CD14-positive monocyte (primary cell): ENCODE results near the gene PPP1R12B. TPM values are rescaled to one million over a fixed set of nuclear protein-coding genes. Genes with fewer than 3 reads are reported as not detected.
A peak's percentile ranks its signal among the peaks of the same experiment; 100 is the strongest.

Experiments
- DNase-seq, 3 donors: peaks; one replicate each; pipeline ENCODE4 v3.0.0-alpha.2; 2011 to 2022
- H2AFZ ChIP-seq: 2 replicates; pipeline ENCODE4 v1.6.0; 2012; ENCODE audit warnings: mild to moderate bottlenecking, low read depth, low read length, inconsistent platforms; ENCODE audit not compliant: insufficient read depth, poor library complexity, severe bottlenecking
- H3K27ac ChIP-seq, 2 donors: 1 replicate in 1 of 2; 2 replicates in 1 of 2; pipeline ENCODE4 v1.5.1; 2012 to 2013; ENCODE audit warnings: low read length in 2 of 2, control low read depth in 1 of 2, inconsistent platforms in 1 of 2, low read depth in 1 of 2, mild to moderate bottlenecking in 1 of 2
- H3K27me3 ChIP-seq, 2 donors: one replicate each; pipeline versions ENCODE4 v1.6.0 to v1.6.1; 2011 to 2013; ENCODE audit warnings: low read length in 2 of 2; ENCODE audit not compliant: control insufficient read depth in 2 of 2, insufficient read depth in 2 of 2
- H3K36me3 ChIP-seq, 2 donors: replicated peaks in 1 of 2; 1 replicate in 1 of 2; 2 replicates in 1 of 2; pipeline versions ENCODE4 v1.5.1 to v1.6.1; 2012 to 2013; ENCODE audit warnings: low read length in 2 of 2, control low read depth in 1 of 2, inconsistent platforms in 1 of 2, mild to moderate bottlenecking in 1 of 2; ENCODE audit not compliant: insufficient read depth in 2 of 2, control insufficient read depth in 1 of 2
- H3K4me1 ChIP-seq, 2 donors: 1 replicate in 1 of 2; 2 replicates in 1 of 2; pipeline versions ENCODE4 v1.5.1 to v1.6.1; 2012 to 2013; ENCODE audit warnings: low read length in 2 of 2, control low read depth in 1 of 2, inconsistent platforms in 1 of 2, mild to moderate bottlenecking in 1 of 2, moderate library complexity in 1 of 2; ENCODE audit not compliant: insufficient read depth in 2 of 2, control insufficient read depth in 1 of 2
- H3K4me2 ChIP-seq: replicated peaks from 2 replicates; pipeline ENCODE3; 2012; ENCODE audit warnings: low read length, moderate library complexity, mild to moderate bottlenecking; ENCODE audit not compliant: poor library complexity, severe bottlenecking; ENCODE audit errors: extremely low read depth
- H3K4me3 ChIP-seq, 3 experiments: fragments of 200-600 bp in 1 of 3; sonication (generic) in 1 of 3; replicated peaks in 1 of 3; 1 replicate in 2 of 3; 2 replicates in 1 of 3; pipeline ENCODE4 v1.5.1; 2011 to 2013; ENCODE audit warnings: low read length in 3 of 3, mild to moderate bottlenecking in 3 of 3, control low read depth in 2 of 3, low read depth in 2 of 3, inconsistent platforms in 1 of 3, moderate library complexity in 1 of 3
- H3K79me2 ChIP-seq: 2 replicates; pipeline ENCODE4 v1.6.0; 2012; ENCODE audit warnings: mild to moderate bottlenecking, control low read depth, inconsistent platforms, low read length, moderate library complexity; ENCODE audit not compliant: insufficient read depth
- H3K9ac ChIP-seq: 2 replicates; pipeline ENCODE4 v1.6.0; 2017; ENCODE audit warnings: low read length, mild to moderate bottlenecking; ENCODE audit not compliant: insufficient read depth, poor library complexity, severe bottlenecking
- H3K9me3 ChIP-seq, 2 donors: replicated peaks in 1 of 2; 1 replicate in 1 of 2; 2 replicates in 1 of 2; pipeline versions ENCODE4 v1.5.1 to v1.6.1; 2012 to 2013; ENCODE audit warnings: low read length in 2 of 2, control low read depth in 1 of 2; ENCODE audit not compliant: control insufficient read depth in 1 of 2, insufficient read depth in 1 of 2
- H4K20me1 ChIP-seq: 2 replicates; pipeline ENCODE4 v1.6.0; 2012; ENCODE audit warnings: mild to moderate bottlenecking, low read length, control low read depth, moderate library complexity; ENCODE audit not compliant: insufficient read depth
- H3K27ac Mint-ChIP-seq, 7 donors: one replicate each; pipeline ENCODE4 v1.8.0; 2020; ENCODE audit warnings: mild to moderate bottlenecking in 7 of 7, mixed read lengths in 7 of 7, moderate library complexity in 6 of 7, inconsistent platforms in 2 of 7
- H3K27me3 Mint-ChIP-seq, 3 donors: one replicate each; pipeline ENCODE4 v1.8.0; 2021 to 2022; ENCODE audit warnings: low read depth in 3 of 3, mild to moderate bottlenecking in 3 of 3, mixed read lengths in 3 of 3, moderate library complexity in 3 of 3, inconsistent platforms in 1 of 3
- H3K36me3 Mint-ChIP-seq, 2 donors: one replicate each; pipeline ENCODE4 v1.8.0; 2020; ENCODE audit warnings: mixed read lengths in 2 of 2, inconsistent platforms in 1 of 2, mild to moderate bottlenecking in 1 of 2
- H3K4me1 Mint-ChIP-seq: one replicate; pipeline ENCODE4 v1.8.0; 2020; ENCODE audit warnings: mild to moderate bottlenecking, mixed read lengths
- H3K4me3 Mint-ChIP-seq, 2 donors: one replicate each; pipeline ENCODE4 v1.8.0; 2020; ENCODE audit warnings: mild to moderate bottlenecking in 2 of 2, mixed read lengths in 2 of 2, moderate library complexity in 1 of 2
- H3K9me3 Mint-ChIP-seq, 7 donors: one replicate each; pipeline ENCODE4 v1.8.0; 2020 to 2022; ENCODE audit warnings: mixed read lengths in 7 of 7, mild to moderate bottlenecking in 6 of 7, moderate library complexity in 6 of 7, inconsistent platforms in 2 of 7
- WGBS: methylation state at CpG from one replicate; pipeline ENCODE4 v1.1.5; 2013; ENCODE audit warnings: missing lambda C conversion rate; ENCODE audit not compliant: insufficient coverage; 5-methylcytosine and 5-hydroxymethylcytosine counted together
- intact Hi-C, 2 donors: fragments of 100-400 bp; cut with micrococcal nuclease; formaldehyde crosslinking; loops; one replicate each; pipeline versions ENCODE4 v1.15.0 to v1.15.1; 2023
- polyA plus RNA-seq, 3 donors: library from polyadenylated mRNA; depleted of rRNA in 1 of 3; unstranded in 2 of 3; stranded (reverse) in 1 of 3; fragments of 300-500 nt in 2 of 3; fragments of >200 nt in 1 of 3; fragmentation: Illumina TruSeq in 2 of 3; gene quantifications; 1 replicate in 2 of 3; 2 replicates in 1 of 3; pipeline ENCODE4 v1.2.3, GENCODE V29; 2012 to 2021
- TF ChIP-seq, protein P1 (sequence below): fragments of 200-600 bp; IDR thresholded peaks from one replicate; pipeline ENCODE4 v1.8.0; 2022; ENCODE audit warnings: antibody characterized with exemption, mild to moderate bottlenecking

PPP1R12B gene
- polyA plus RNA-seq, 3 donors: 1.3 to 12.2 (median 1.7) TPM

GRCh38 chr1:202311875-202312635 is 36.4 kb upstream of the PPP1R12B start:
- Histone ChIP-seq H3K36me3 (no peaks in the 10 kb centered on the region), H4K20me1 (no peaks in the 10 kb centered on the region), H3K27me3 (peaks cover 3 to 9% of the 10 kb centered on the region in 2 donors), H3K27ac (no peak overlapping the region), H3K4me2 (no peak overlapping the region), H3K79me2 (no peaks in the 10 kb centered on the region), H3K9ac (no peak overlapping the region), H3K9me3 (no peaks in the 10 kb centered on the region), H2AFZ (no peak overlapping the region), H3K4me3 (no peak overlapping the region), H3K4me1 (no peaks in the 10 kb centered on the region)
- Mint-ChIP-seq H3K27ac (no peak overlapping the region), H3K4me1 (no peaks in the 10 kb centered on the region), H3K36me3 (no peaks in the 10 kb centered on the region), H3K9me3 (no peaks in the 10 kb centered on the region), H3K27me3 (peaks cover 10 to 37% (median 18%) of the 10 kb centered on the region in 3 donors), H3K4me3 (peak overlapping the region in 1 of 2 donors; percentile 42)
- intact Hi-C loops: loop anchor here in 1 of 2 donors (10.0 kb wide), 1 partner anchor 127 kb away; no protein-coding TSS in a partner anchor
- 3% methylated on average over 11 of the region's 14 CpGs for WGBS
- DNase-seq: no peak
- TF ChIP-seq, protein P1, sequence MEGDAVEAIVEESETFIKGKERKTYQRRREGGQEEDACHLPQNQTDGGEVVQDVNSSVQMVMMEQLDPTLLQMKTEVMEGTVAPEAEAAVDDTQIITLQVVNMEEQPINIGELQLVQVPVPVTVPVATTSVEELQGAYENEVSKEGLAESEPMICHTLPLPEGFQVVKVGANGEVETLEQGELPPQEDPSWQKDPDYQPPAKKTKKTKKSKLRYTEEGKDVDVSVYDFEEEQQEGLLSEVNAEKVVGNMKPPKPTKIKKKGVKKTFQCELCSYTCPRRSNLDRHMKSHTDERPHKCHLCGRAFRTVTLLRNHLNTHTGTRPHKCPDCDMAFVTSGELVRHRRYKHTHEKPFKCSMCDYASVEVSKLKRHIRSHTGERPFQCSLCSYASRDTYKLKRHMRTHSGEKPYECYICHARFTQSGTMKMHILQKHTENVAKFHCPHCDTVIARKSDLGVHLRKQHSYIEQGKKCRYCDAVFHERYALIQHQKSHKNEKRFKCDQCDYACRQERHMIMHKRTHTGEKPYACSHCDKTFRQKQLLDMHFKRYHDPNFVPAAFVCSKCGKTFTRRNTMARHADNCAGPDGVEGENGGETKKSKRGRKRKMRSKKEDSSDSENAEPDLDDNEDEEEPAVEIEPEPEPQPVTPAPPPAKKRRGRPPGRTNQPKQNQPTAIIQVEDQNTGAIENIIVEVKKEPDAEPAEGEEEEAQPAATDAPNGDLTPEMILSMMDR: no peak

DNA sequence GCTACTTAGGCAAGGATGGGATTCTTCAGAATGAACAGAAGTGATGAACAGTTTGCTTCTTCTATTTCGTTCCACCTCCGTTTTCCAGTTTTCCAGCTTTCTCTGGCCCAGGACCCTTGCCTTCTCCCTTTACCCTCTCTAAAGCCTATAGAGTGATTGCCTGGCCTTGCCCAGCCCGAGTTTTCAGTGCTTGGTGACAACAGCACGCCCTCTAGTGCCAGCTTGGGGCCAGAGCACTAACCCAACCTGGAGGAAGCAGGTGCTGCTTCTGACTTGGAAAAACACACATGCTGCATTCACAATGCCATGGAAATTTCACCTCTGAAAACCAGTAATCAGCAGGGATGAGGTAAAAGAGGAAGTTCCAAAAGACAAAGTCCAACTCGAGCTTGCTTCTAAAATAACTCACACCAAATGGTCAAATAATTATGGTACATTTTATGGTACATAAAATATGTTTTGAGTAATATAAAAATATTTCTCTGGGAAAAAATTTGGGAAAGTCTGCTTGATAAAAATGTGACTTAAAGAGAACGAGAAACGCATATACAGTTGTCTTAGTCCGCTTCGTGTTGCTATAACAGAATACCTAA is 32.8 kb upstream of the PPP1R12B start:
- Mint-ChIP-seq H3K4me1 (no peaks in the 10 kb centered on the region), H3K27me3 (peaks cover 18 to 32% (median 23%) of the 10 kb centered on the region in 3 donors), H3K9me3 (no peaks in the 10 kb centered on the region), H3K4me3 (no peak overlapping the region), H3K27ac (no peak overlapping the region), H3K36me3 (no peaks in the 10 kb centered on the region)
- Histone ChIP-seq H4K20me1 (no peaks in the 10 kb centered on the region), H3K36me3 (no peaks in the 10 kb centered on the region), H3K9me3 (no peaks in the 10 kb centered on the region), H3K4me2 (no peak overlapping the region), H3K27ac (no peak overlapping the region), H3K27me3 (peaks cover 3 to 9% of the 10 kb centered on the region in 2 donors), H3K9ac (no peak overlapping the region), H2AFZ (no peak overlapping the region), H3K4me1 (no peaks in the 10 kb centered on the region), H3K79me2 (no peaks in the 10 kb centered on the region), H3K4me3 (no peak overlapping the region)
- DNase-seq: peak; percentile 29 to 41 (median 37)
- intact Hi-C loops: loop anchor here (5.0 to 10.0 kb wide), 2 partner anchors 123 to 131 kb away; partner anchors contain the start of gene LGR6 (in 1 of the 2)
- 26% methylated on average over 8 of the region's 9 CpGs for WGBS
- TF ChIP-seq, protein P1: peak; percentile 95
